H9 (cell line): ENCODE results near the gene MYH9. TPM values are rescaled to one million over a fixed set of nuclear protein-coding genes. Genes with fewer than 3 reads are reported as not detected.

Experiments
- DNase-seq: peaks from one replicate; pipeline ENCODE4 v3.0.0-alpha.2; 2017
- H2AFZ ChIP-seq: one replicate; pipeline ENCODE4 v1.6.1; 2013; ENCODE audit warnings: mild to moderate bottlenecking, low read length, control low read depth, moderate library complexity
- H2AK5ac ChIP-seq: 2 replicates; pipeline ENCODE4 v1.6.1; 2013; ENCODE audit warnings: low read length, control low read depth, mixed read lengths; ENCODE audit not compliant: insufficient read length
- H2BK120ac ChIP-seq: one replicate; pipeline ENCODE4 v1.6.1; 2013; ENCODE audit warnings: low read depth, mild to moderate bottlenecking, low read length, control low read depth, inconsistent platforms; ENCODE audit not compliant: poor library complexity, severe bottlenecking
- H2BK12ac ChIP-seq: 2 replicates; pipeline ENCODE4 v1.6.1; 2013; ENCODE audit warnings: low read length, control low read depth, mixed read lengths, low read depth; ENCODE audit not compliant: insufficient read length
- H2BK15ac ChIP-seq: 2 replicates; pipeline ENCODE4 v1.6.1; 2013; ENCODE audit warnings: low read depth, low read length, control low read depth
- H2BK20ac ChIP-seq: one replicate; pipeline ENCODE4 v1.6.1; 2013; ENCODE audit warnings: low read depth, mild to moderate bottlenecking, low read length, control low read depth, inconsistent platforms; ENCODE audit not compliant: poor library complexity, severe bottlenecking
- H2BK5ac ChIP-seq: 2 replicates; pipeline ENCODE4 v1.6.1; 2013; ENCODE audit warnings: low read length, control low read depth, mixed read lengths; ENCODE audit not compliant: insufficient read length
- H3K14ac ChIP-seq: 2 replicates; pipeline ENCODE4 v1.6.1; 2013; ENCODE audit warnings: low read length, control low read depth; ENCODE audit not compliant: insufficient read depth
- H3K18ac ChIP-seq: 2 replicates; pipeline ENCODE4 v1.6.1; 2013; ENCODE audit warnings: low read depth, mild to moderate bottlenecking, mixed read lengths, low read length, control low read depth; ENCODE audit not compliant: insufficient read length
- H3K23ac ChIP-seq: 2 replicates; pipeline ENCODE4 v1.6.1; 2013; ENCODE audit warnings: low read length, control low read depth, mixed read lengths, low read depth; ENCODE audit not compliant: insufficient read length
- H3K23me2 ChIP-seq: 2 replicates; pipeline ENCODE4 v1.6.1; 2013; ENCODE audit warnings: low read depth, mild to moderate bottlenecking, mixed read lengths, low read length, control low read depth; ENCODE audit not compliant: insufficient read length, poor library complexity, severe bottlenecking
- H3K27ac ChIP-seq: 2 replicates; pipeline ENCODE4 v1.5.1; 2013; ENCODE audit warnings: low read length, control low read depth, mixed read lengths, low read depth; ENCODE audit not compliant: insufficient read length
- H3K27me3 ChIP-seq: 2 replicates; pipeline ENCODE4 v1.6.1; 2013; ENCODE audit warnings: low read length, control low read depth, inconsistent platforms; ENCODE audit not compliant: insufficient read depth
- H3K4ac ChIP-seq: 2 replicates; pipeline ENCODE4 v1.6.1; 2013; ENCODE audit warnings: low read depth, mild to moderate bottlenecking, control low read depth, inconsistent platforms, low read length, moderate library complexity
- H3K4me1 ChIP-seq: 2 replicates; pipeline ENCODE4 v1.6.1; 2013; ENCODE audit warnings: low read length, control low read depth, inconsistent platforms; ENCODE audit not compliant: insufficient read depth
- H3K4me2 ChIP-seq: 2 replicates; pipeline ENCODE4 v1.6.1; 2013; ENCODE audit warnings: low read length, control low read depth, mixed read lengths; ENCODE audit not compliant: insufficient read length, insufficient read depth
- H3K56ac ChIP-seq: 2 replicates; pipeline ENCODE4 v1.6.1; 2013; ENCODE audit warnings: low read depth, mild to moderate bottlenecking, mixed read lengths, low read length, control low read depth; ENCODE audit not compliant: insufficient read length
- H3K79me1 ChIP-seq: 2 replicates; pipeline ENCODE4 v1.6.1; 2013; ENCODE audit warnings: low read depth, mild to moderate bottlenecking, moderate library complexity, low read length, control low read depth, inconsistent platforms; ENCODE audit not compliant: insufficient read depth, poor library complexity, severe bottlenecking
- H3K79me2 ChIP-seq: 2 replicates; pipeline ENCODE4 v1.6.1; 2013; ENCODE audit warnings: low read length, control low read depth, inconsistent platforms; ENCODE audit not compliant: insufficient read depth
- H3K9ac ChIP-seq: 2 replicates; pipeline ENCODE4 v1.6.1; 2013; ENCODE audit warnings: low read length, control low read depth, mixed read lengths; ENCODE audit not compliant: insufficient read length; ENCODE audit errors: extremely low read depth
- H3K9me3 ChIP-seq: one replicate; pipeline ENCODE4 v1.6.1; 2013; ENCODE audit warnings: low read depth, low read length, inconsistent platforms; ENCODE audit not compliant: control insufficient read depth
- H3T11ph ChIP-seq: one replicate; pipeline ENCODE4 v1.6.1; 2013; ENCODE audit warnings: mild to moderate bottlenecking, low read length, control low read depth, inconsistent platforms
- H4K20me1 ChIP-seq: one replicate; pipeline ENCODE4 v1.6.1; 2013; ENCODE audit not compliant: control insufficient read depth, insufficient read length, insufficient read depth
- H4K5ac ChIP-seq: 2 replicates; pipeline ENCODE4 v1.6.1; 2013; ENCODE audit warnings: low read depth, mild to moderate bottlenecking, mixed read lengths, low read length, control low read depth; ENCODE audit not compliant: insufficient read length
- H4K8ac ChIP-seq: replicated peaks from 2 replicates; pipeline ENCODE4 v1.6.1; 2013; ENCODE audit warnings: low read length, control low read depth, mixed read lengths, low read depth; ENCODE audit not compliant: insufficient read length
- H4K91ac ChIP-seq: 2 replicates; pipeline ENCODE4 v1.6.1; 2013; ENCODE audit warnings: low read depth, mild to moderate bottlenecking, moderate library complexity, mixed read lengths, low read length, control low read depth; ENCODE audit not compliant: insufficient read length
- H3K27ac Mint-ChIP-seq, 3 experiments: 2 replicates in 2 of 3; 3 replicates in 1 of 3; pipeline ENCODE4 v1.8.0; 2020 to 2021; ENCODE audit warnings: mixed read lengths in 3 of 3, mild to moderate bottlenecking in 1 of 3, moderate library complexity in 1 of 3
- H3K27me3 Mint-ChIP-seq: 2 replicates; pipeline ENCODE4 v1.8.0; 2021; ENCODE audit warnings: low read depth, mild to moderate bottlenecking, moderate library complexity, mixed read lengths
- H3K36me3 Mint-ChIP-seq, 3 experiments: 2 replicates in 2 of 3; 3 replicates in 1 of 3; pipeline ENCODE4 v1.8.0; 2020 to 2021; ENCODE audit warnings: low read depth in 3 of 3, mixed read lengths in 3 of 3; ENCODE audit not compliant: insufficient read depth in 1 of 3
- H3K4me1 Mint-ChIP-seq, 2 experiments: 2 replicates each; pipeline ENCODE4 v1.8.0; 2020; ENCODE audit warnings: mixed read lengths in 2 of 2
- H3K4me3 Mint-ChIP-seq, 2 experiments: 2 replicates in 1 of 2; 3 replicates in 1 of 2; pipeline ENCODE4 v1.8.0; 2020 to 2021; ENCODE audit warnings: mild to moderate bottlenecking in 2 of 2, mixed read lengths in 2 of 2, moderate library complexity in 1 of 2
- H3K9me3 Mint-ChIP-seq, 2 experiments: 2 replicates in 1 of 2; 3 replicates in 1 of 2; pipeline ENCODE4 v1.8.0; 2020; ENCODE audit warnings: mild to moderate bottlenecking in 2 of 2, mixed read lengths in 2 of 2, moderate library complexity in 1 of 2
- WGBS: extraction: QIAGEN DNeasy Blood & Tissue Kit; methylation state at CpG from one replicate; pipeline ENCODE4 v1.1.7; 2013; ENCODE audit warnings: missing lambda C conversion rate, low lambda C conversion rate, mixed read lengths; ENCODE audit not compliant: insufficient read length; ENCODE audit errors: extremely low coverage; 5-methylcytosine and 5-hydroxymethylcytosine counted together
- total RNA-seq: library from RNA; stranded (reverse); gene quantifications from 2 replicates; pipeline ENCODE4 v1.2.1, GENCODE V29; 2021
- TF ChIP-seq, protein P1 (sequence below): fragments of 200-600 bp; sonication (generic); conservative IDR thresholded peaks from 3 replicates; pipeline ENCODE4 v1.8.0; 2021; ENCODE audit warnings: antibody characterized with exemption, mild to moderate bottlenecking

The MYH9 gene
- total RNA-seq, 1 experiment from 2014 or later = 266 TPM

- Histone ChIP-seq H2BK5ac (no peak overlapping the region), H2AFZ (no peak overlapping the region), H4K5ac (no peak overlapping the region), H3K4ac (no peak overlapping the region), H3T11ph (no peak overlapping the region), H3K14ac (no peak overlapping the region), H3K23ac (no peak overlapping the region), H4K8ac (no peak overlapping the region), H3K79me1 (no peaks in the 10 kb centered on the region), H3K4me2 (no peak overlapping the region), H3K27ac (no peak overlapping the region), H3K9ac (no peak overlapping the region), H2BK120ac (no peak overlapping the region), H3K9me3 (no peaks in the 10 kb centered on the region), H2BK12ac (no peak overlapping the region), H2BK15ac (no peak overlapping the region), H4K20me1 (no peaks in the 10 kb centered on the region), H2BK20ac (no peak overlapping the region), H4K91ac (no peak overlapping the region), H3K56ac (no peak overlapping the region), H2AK5ac (no peak overlapping the region), H3K4me1 (no peaks in the 10 kb centered on the region), H3K79me2 (no peaks in the 10 kb centered on the region), H3K18ac (no peak overlapping the region), H3K23me2 (no peaks in the 10 kb centered on the region), H3K27me3 (no peaks in the 10 kb centered on the region)
- Mint-ChIP-seq H3K9me3 (no peaks in the 10 kb centered on the region), H3K27ac (no peak overlapping the region), H3K4me1 (no peaks in the 10 kb centered on the region), H3K27me3 (no peaks in the 10 kb centered on the region; the same call in 1 of the 2 replicates), H3K4me3 (no peak overlapping the region), H3K36me3 (peaks cover 62 to 90% (median 81%) of the 10 kb centered on the region in 3 experiments)
- no peak for DNase-seq
- WGBS = no CpG with 5 or more reads among the region's 7 CpGs
- TF ChIP-seq, protein P1, sequence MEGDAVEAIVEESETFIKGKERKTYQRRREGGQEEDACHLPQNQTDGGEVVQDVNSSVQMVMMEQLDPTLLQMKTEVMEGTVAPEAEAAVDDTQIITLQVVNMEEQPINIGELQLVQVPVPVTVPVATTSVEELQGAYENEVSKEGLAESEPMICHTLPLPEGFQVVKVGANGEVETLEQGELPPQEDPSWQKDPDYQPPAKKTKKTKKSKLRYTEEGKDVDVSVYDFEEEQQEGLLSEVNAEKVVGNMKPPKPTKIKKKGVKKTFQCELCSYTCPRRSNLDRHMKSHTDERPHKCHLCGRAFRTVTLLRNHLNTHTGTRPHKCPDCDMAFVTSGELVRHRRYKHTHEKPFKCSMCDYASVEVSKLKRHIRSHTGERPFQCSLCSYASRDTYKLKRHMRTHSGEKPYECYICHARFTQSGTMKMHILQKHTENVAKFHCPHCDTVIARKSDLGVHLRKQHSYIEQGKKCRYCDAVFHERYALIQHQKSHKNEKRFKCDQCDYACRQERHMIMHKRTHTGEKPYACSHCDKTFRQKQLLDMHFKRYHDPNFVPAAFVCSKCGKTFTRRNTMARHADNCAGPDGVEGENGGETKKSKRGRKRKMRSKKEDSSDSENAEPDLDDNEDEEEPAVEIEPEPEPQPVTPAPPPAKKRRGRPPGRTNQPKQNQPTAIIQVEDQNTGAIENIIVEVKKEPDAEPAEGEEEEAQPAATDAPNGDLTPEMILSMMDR = no peak
Measured at GRCh38 chr22:36315325-36315724, 72.4 kb downstream of the MYH9 start.
